K562 (cell line): ENCODE results near the gene GRID2IP. TPM values are rescaled to one million over a fixed set of nuclear protein-coding genes. Genes with fewer than 3 reads are reported as not detected.

Experiments used
- ATAC-seq: fragments of 200-7000 bp; cut with Tn5 transposase; 3 replicates; pipeline ENCODE4 v1.9.1; 2020; ENCODE audit warnings: moderate library complexity
- BruUV-seq: library from RNA; stranded (reverse); fragments of 400-500 nt; replicated peaks from 2 replicates; lab custom pipeline; 2021; lab: Mats Ljungman, UMichigan
- CTCF ChIA-PET: fragments of 300-600 bp; formaldehyde crosslinking; extraction: SDS; loops from one replicate; lab custom pipeline; 2021; ENCODE audit warnings: low intra/inter-chr PET ratio; lab: Yijun Ruan, JAX
- POLR2A ChIA-PET: fragments of 300-600, 350-650 bp; sonication (Branson Sonifier 250); formaldehyde crosslinking; extraction: SDS; loops from one replicate; lab custom pipeline; 2021; ENCODE audit warnings: antibody characterized with exemption, inconsistent platforms; lab: Yijun Ruan, JAX
- DNase-seq, 4 experiments: peaks; one replicate each; pipeline versions ENCODE4 v3.0.0 to v3.0.0-alpha.2; 2011 to 2018; ENCODE audit warnings: low spot score in 3 of 4, mixed read lengths in 3 of 4; ENCODE audit errors: extremely low read depth in 1 of 4
- FAIRE-seq: peaks from 2 replicates; lab custom pipeline; 2011; peaks lifted over from hg19 to GRCh38; lab: Jason Lieb, UNC
- H2AFZ ChIP-seq: 2 replicates; pipeline ENCODE4 v1.6.0; 2011; ENCODE audit warnings: low read depth, low read length, control low read depth, inconsistent platforms
- H3K27ac ChIP-seq: fragments of 200-600 bp; 3 replicates; pipeline ENCODE4 v1.8.0; 2011; ENCODE audit warnings: low read depth, mild to moderate bottlenecking, control low read depth, inconsistent platforms, low read length, moderate library complexity, mixed read lengths; ENCODE audit errors: extremely low read depth
- H3K27me3 ChIP-seq, 2 experiments: fragments of 300-600 bp in 1 of 2; 2 replicates in 1 of 2; 3 replicates in 1 of 2; pipeline versions ENCODE4 v1.6.0 to v1.8.0; 2011; ENCODE audit warnings: inconsistent platforms in 2 of 2, low read length in 2 of 2, mild to moderate bottlenecking in 1 of 2, mixed read lengths in 1 of 2, moderate library complexity in 1 of 2; ENCODE audit not compliant: control insufficient read depth in 2 of 2, insufficient read depth in 2 of 2
- H3K36me3 ChIP-seq: fragments of 300-600 bp; 3 replicates; pipeline ENCODE4 v1.8.0; 2011; ENCODE audit warnings: mild to moderate bottlenecking, low read length, inconsistent platforms; ENCODE audit not compliant: control insufficient read depth, insufficient read depth
- H3K4me1 ChIP-seq, 2 experiments: fragments of 200-600 bp in 1 of 2; replicated peaks in 1 of 2; 2 replicates in 1 of 2; 3 replicates in 1 of 2; pipeline versions ENCODE4 v1.5.1 to v1.8.0; 2011; ENCODE audit warnings: inconsistent platforms in 2 of 2, low read length in 2 of 2, mild to moderate bottlenecking in 1 of 2, mixed read lengths in 1 of 2, moderate library complexity in 1 of 2; ENCODE audit not compliant: control insufficient read depth in 2 of 2, insufficient read depth in 2 of 2
- H3K4me2 ChIP-seq: 2 replicates; pipeline ENCODE4 v1.6.1; 2011; ENCODE audit warnings: low read length, control low read depth, inconsistent platforms, mixed read lengths; ENCODE audit not compliant: insufficient read depth
- H3K4me3 ChIP-seq: fragments of 200-600 bp; sonication (generic), shearing (Covaris generic); 2 replicates; pipeline ENCODE4 v1.5.1; 2016; ENCODE audit warnings: control low read depth, inconsistent platforms
- H3K79me2 ChIP-seq: fragments of 200-600 bp; 3 replicates; pipeline ENCODE4 v1.8.0; 2011; ENCODE audit warnings: low read length, inconsistent platforms; ENCODE audit not compliant: control insufficient read depth, insufficient read depth
- H3K9ac ChIP-seq, 2 experiments: 2 replicates each; pipeline versions ENCODE4 v1.6.0 to v1.6.1; 2011; ENCODE audit warnings: low read depth in 2 of 2, low read length in 2 of 2, control low read depth in 1 of 2, inconsistent platforms in 1 of 2, mild to moderate bottlenecking in 1 of 2, mixed read lengths in 1 of 2; ENCODE audit not compliant: insufficient read depth in 1 of 2
- H3K9me1 ChIP-seq: one replicate; pipeline ENCODE4 v1.6.0; 2011; ENCODE audit warnings: inconsistent platforms, mild to moderate bottlenecking, low read length, moderate library complexity; ENCODE audit not compliant: control insufficient read depth, insufficient read depth
- H3K9me3 ChIP-seq: replicated peaks from 2 replicates; pipeline ENCODE4 v1.5.1; 2011; ENCODE audit warnings: low read depth, low read length, inconsistent platforms; ENCODE audit not compliant: control insufficient read depth, insufficient read depth
- H4K20me1 ChIP-seq: replicated peaks from 2 replicates; pipeline ENCODE4 v1.6.1; 2011; ENCODE audit warnings: low read length, inconsistent platforms, mixed read lengths; ENCODE audit not compliant: control insufficient read depth, insufficient read depth
- EGR1 ChIP-seq: fragments of 450-650 bp; conservative IDR thresholded peaks from 2 replicates; pipeline ENCODE4 v1.6.1; 2017; ENCODE audit warnings: mild to moderate bottlenecking
- FOXK2 ChIP-seq, 2 experiments: fragments of 450-650 bp; IDR thresholded peaks in 1 of 2; conservative IDR thresholded peaks in 1 of 2; 2 replicates each; pipeline ENCODE4 v1.6.1; 2016; ENCODE audit warnings: low read depth in 2 of 2, mild to moderate bottlenecking in 1 of 2
- JUND ChIP-seq, 2 experiments: IDR thresholded peaks; 2 replicates in 1 of 2; 3 replicates in 1 of 2; pipeline ENCODE4 v1.6.1; 2011; ENCODE audit warnings: borderline replicate concordance in 2 of 2, low read depth in 2 of 2, low read length in 2 of 2, improper control_type of control experiment in 1 of 2, missing biosample characterization in 1 of 2, missing genetic modification characterization in 1 of 2, missing genetic modification reagents in 1 of 2
- MAZ ChIP-seq, 2 experiments: fragments of 450-650 bp in 1 of 2; sonication (generic) in 1 of 2; formaldehyde crosslinking; IDR thresholded peaks in 1 of 2; conservative IDR thresholded peaks in 1 of 2; 2 replicates each; pipeline versions ENCODE4 v1.4.0 to v1.5.0; 2020; ENCODE audit warnings: mild to moderate bottlenecking in 1 of 2, missing genetic modification reagents in 1 of 2
- PRDM10 ChIP-seq: fragments of 450-650 bp; IDR thresholded peaks from 2 replicates; pipeline ENCODE4 v1.6.1; 2018; ENCODE audit not compliant: partially characterized antibody
- RAD21 ChIP-seq, 2 experiments: fragments of 250-450 bp in 1 of 2; fragments of 450-650 bp in 1 of 2; sonication (Bioruptor Pico) in 1 of 2; formaldehyde crosslinking in 1 of 2; IDR thresholded peaks in 1 of 2; conservative IDR thresholded peaks in 1 of 2; 2 replicates each; pipeline versions ENCODE4 v1.4.0 to v1.8.0; 2020 to 2022; ENCODE audit warnings: mild to moderate bottlenecking in 2 of 2, moderate library complexity in 1 of 2
- SMC3 ChIP-seq: conservative IDR thresholded peaks from 2 replicates; pipeline ENCODE4 v1.6.1; 2011; ENCODE audit warnings: low read depth, low read length, improper control_type of control experiment; ENCODE audit not compliant: insufficient read depth
- ZNF174 ChIP-seq: fragments of 250-450 bp; sonication (Bioruptor Pico); IDR thresholded peaks from 2 replicates; pipeline ENCODE4 v1.4.0; 2020; ENCODE audit warnings: mild to moderate bottlenecking
- ZNF449 ChIP-seq: fragments of 250-450 bp; sonication (Bioruptor Pico); IDR thresholded peaks from 2 replicates; pipeline ENCODE4 v1.8.0; 2022; ENCODE audit warnings: moderate library complexity, mild to moderate bottlenecking, inconsistent platforms
- WGBS: fragments of 100-300 bp; shearing (Covaris generic); methylation state at CpG from one replicate; pipeline ENCODE4 v1.1.6; 2016; ENCODE audit warnings: low coverage, mixed read lengths; ENCODE audit not compliant: insufficient coverage; ENCODE audit errors: missing lambda C conversion rate; 5-methylcytosine and 5-hydroxymethylcytosine counted together
- in situ Hi-C: fragments of 300-500 bp; cut with MboI; formaldehyde crosslinking; loops from 4 replicates; pipeline ENCODE4 v1.15.0; 2018; ENCODE audit warnings: inconsistent platforms, mixed read lengths
- intact Hi-C: fragments of 100-400 bp; cut with micrococcal nuclease; formaldehyde crosslinking; loops from 2 replicates; pipeline ENCODE4 v1.14.2; 2022
- polyA plus RNA-seq, 8 experiments: library from polyadenylated mRNA; depleted of rRNA in 4 of 8; stranded (reverse) in 5 of 8; unstranded in 3 of 8; fragments of >200 nt; fragmentation: Nextera tagmentation in 2 of 8; fragmentation: Illumina TruSeq in 1 of 8; extraction: Ambion mirVana in 2 of 8; extraction: Trizol in 1 of 8; gene quantifications; 2 replicates each; pipeline versions ENCODE4 v1.2.1 to v1.2.3, GENCODE V29; 2011 to 2014; ENCODE audit warnings: inconsistent platforms in 1 of 8, missing spikeins in 1 of 8
- total RNA-seq, 7 experiments: library from RNA; depleted of rRNA in 6 of 7; stranded (reverse); fragments of >200 nt in 6 of 7; fragmentation: Illumina TruSeq in 2 of 7; extraction: Trizol in 2 of 7; gene quantifications; 2 replicates each; pipeline versions ENCODE4 v1.2.1 to v1.2.3, GENCODE V29; 2011 to 2021; ENCODE audit warnings: low replicate concordance in 1 of 7
- TF ChIP-seq, protein P1 (sequence below), 3 experiments: IDR thresholded peaks in 2 of 3; conservative IDR thresholded peaks in 1 of 3; 2 replicates each; pipeline ENCODE4 v1.5.1; 2011 to 2012; ENCODE audit warnings: low read length in 3 of 3, mild to moderate bottlenecking in 3 of 3, control low read depth in 2 of 3, improper control_type of control experiment in 1 of 3, inconsistent platforms in 1 of 3, low read depth in 1 of 3, mixed read lengths in 1 of 3, moderate library complexity in 1 of 3; ENCODE audit not compliant: insufficient read depth in 2 of 3
- TF ChIP-seq, protein P2 (sequence below): fragments of 450-650 bp; conservative IDR thresholded peaks from 2 replicates; pipeline ENCODE4 v1.6.1; 2016; ENCODE audit warnings: missing genetic modification characterization, low read depth, mild to moderate bottlenecking, missing compliant biosample characterization, moderate library complexity

Gene GRID2IP
- total and polyA plus RNA-seq, 9 of the 15 experiments (the other 6 are each of a cell fraction or from before 2014, with no cell fraction given) = not detected

- H4K20me1 ChIP-seq = no peaks in the 10 kb centered on the region
- FAIRE-seq (peak; percentile 87), ATAC-seq (peak; percentile 90), DNase-seq (peak; percentile 74 to 81 (median 78))
- no peaks in the 10 kb centered on the region for H3K9me3 ChIP-seq
- BruUV-seq = no TSS peak
- no peaks in the 10 kb centered on the region for H3K9me1 ChIP-seq
- CTCF ChIA-PET = interaction anchor here (0.7 kb wide), 1 partner anchor 43 kb away, joined by 4 read pairs; no protein-coding TSS in a partner anchor
- no peak overlapping the region; the same call in 1 of the 2 replicates for H2AFZ ChIP-seq
- no peak overlapping the region for H3K27ac ChIP-seq
- in situ Hi-C loops = no loop called here
- WGBS = 4% methylated on average over 5 of the region's 6 CpGs
- H3K27me3 ChIP-seq = peaks cover 5 to 26% of the 10 kb centered on the region in 2 experiments; a peak in 3 of 5 replicates
- H3K4me1 ChIP-seq = 0 out of 5 replicates have a peak, but pooled peaks cover 0 to 5% of the 10 kb centered on the region in 2 experiments
- no peak overlapping the region for H3K4me2 ChIP-seq
- no peaks in the 10 kb centered on the region for H3K79me2 ChIP-seq
- intact Hi-C loops = loop anchor here (2.0 kb wide), 1 partner anchor 42 kb away; no protein-coding TSS in a partner anchor
- no peaks in the 10 kb centered on the region for H3K36me3 ChIP-seq
- H3K9ac ChIP-seq = no peak overlapping the region
- H3K4me3 ChIP-seq = no peak overlapping the region
- POLR2A ChIA-PET = interaction anchor here (0.6 to 1.1 kb wide), 4 partner anchors 13 to 260 kb away, joined by 3 to 5 read pairs (median 4); no protein-coding TSS in a partner anchor
- peak; percentile 20; the same call in 1 of the 2 replicates for TF ChIP-seq EGR1
- no peak for TF ChIP-seq ZNF174 (CRISPR knock-in tag)
- no peak for TF ChIP-seq PRDM10
- 0 out of 4 replicates have a peak, but pooled peaks of 1 of the 2 experiments have one; percentile 24 for TF ChIP-seq MAZ (CRISPR knock-in tag; conservative IDR thresholded peaks at IDR 0.05 in 1 of 2, IDR thresholded peaks at IDR 0.05 in 1 of 2)
- 0 out of 4 replicates have a peak, but pooled peaks have one; percentile 20 to 26 for TF ChIP-seq FOXK2 (conservative IDR thresholded peaks at IDR 0.05 in 1 of 2, IDR thresholded peaks at IDR 0.05 in 1 of 2; ENCODE audit: low read depth in 2 of 2)
- TF ChIP-seq RAD21 (CRISPR knock-in tag; conservative IDR thresholded peaks at IDR 0.05 in 1 of 2, IDR thresholded peaks at IDR 0.05 in 1 of 2) = peak; percentile 45 to 60
- no peak for TF ChIP-seq ZNF449 (CRISPR knock-in tag)
- TF ChIP-seq SMC3 = peak; percentile 37; the same call in 1 of the 2 replicates
- TF ChIP-seq, protein P1, sequence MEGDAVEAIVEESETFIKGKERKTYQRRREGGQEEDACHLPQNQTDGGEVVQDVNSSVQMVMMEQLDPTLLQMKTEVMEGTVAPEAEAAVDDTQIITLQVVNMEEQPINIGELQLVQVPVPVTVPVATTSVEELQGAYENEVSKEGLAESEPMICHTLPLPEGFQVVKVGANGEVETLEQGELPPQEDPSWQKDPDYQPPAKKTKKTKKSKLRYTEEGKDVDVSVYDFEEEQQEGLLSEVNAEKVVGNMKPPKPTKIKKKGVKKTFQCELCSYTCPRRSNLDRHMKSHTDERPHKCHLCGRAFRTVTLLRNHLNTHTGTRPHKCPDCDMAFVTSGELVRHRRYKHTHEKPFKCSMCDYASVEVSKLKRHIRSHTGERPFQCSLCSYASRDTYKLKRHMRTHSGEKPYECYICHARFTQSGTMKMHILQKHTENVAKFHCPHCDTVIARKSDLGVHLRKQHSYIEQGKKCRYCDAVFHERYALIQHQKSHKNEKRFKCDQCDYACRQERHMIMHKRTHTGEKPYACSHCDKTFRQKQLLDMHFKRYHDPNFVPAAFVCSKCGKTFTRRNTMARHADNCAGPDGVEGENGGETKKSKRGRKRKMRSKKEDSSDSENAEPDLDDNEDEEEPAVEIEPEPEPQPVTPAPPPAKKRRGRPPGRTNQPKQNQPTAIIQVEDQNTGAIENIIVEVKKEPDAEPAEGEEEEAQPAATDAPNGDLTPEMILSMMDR (IDR thresholded peaks at IDR 0.05 in 2 of 3, conservative IDR thresholded peaks at IDR 0.05 in 1 of 3; ENCODE audit: insufficient read depth in 2 of 3, low read depth in 1 of 3, low read length in 3 of 3) = peak; percentile 63 to 79 (median 79)
- TF ChIP-seq, protein P2, sequence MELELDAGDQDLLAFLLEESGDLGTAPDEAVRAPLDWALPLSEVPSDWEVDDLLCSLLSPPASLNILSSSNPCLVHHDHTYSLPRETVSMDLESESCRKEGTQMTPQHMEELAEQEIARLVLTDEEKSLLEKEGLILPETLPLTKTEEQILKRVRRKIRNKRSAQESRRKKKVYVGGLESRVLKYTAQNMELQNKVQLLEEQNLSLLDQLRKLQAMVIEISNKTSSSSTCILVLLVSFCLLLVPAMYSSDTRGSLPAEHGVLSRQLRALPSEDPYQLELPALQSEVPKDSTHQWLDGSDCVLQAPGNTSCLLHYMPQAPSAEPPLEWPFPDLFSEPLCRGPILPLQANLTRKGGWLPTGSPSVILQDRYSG (tag) = no peak
- TF ChIP-seq JUND (IDR thresholded peaks at IDR 0.05; ENCODE audit: borderline replicate concordance, low read depth, low read length) = peak; percentile 22; the same call in 1 of the 2 replicates
- no peak for TF ChIP-seq JUND (tag; IDR thresholded peaks at IDR 0.05; ENCODE audit: borderline replicate concordance, low read depth, low read length)
These were observed 7.6 kb upstream of the GRID2IP start for GRCh38 chr7:6558837-6559236.
